ENCODE measurements around the gene SBNO2.

Gene SBNO2

DNA sequence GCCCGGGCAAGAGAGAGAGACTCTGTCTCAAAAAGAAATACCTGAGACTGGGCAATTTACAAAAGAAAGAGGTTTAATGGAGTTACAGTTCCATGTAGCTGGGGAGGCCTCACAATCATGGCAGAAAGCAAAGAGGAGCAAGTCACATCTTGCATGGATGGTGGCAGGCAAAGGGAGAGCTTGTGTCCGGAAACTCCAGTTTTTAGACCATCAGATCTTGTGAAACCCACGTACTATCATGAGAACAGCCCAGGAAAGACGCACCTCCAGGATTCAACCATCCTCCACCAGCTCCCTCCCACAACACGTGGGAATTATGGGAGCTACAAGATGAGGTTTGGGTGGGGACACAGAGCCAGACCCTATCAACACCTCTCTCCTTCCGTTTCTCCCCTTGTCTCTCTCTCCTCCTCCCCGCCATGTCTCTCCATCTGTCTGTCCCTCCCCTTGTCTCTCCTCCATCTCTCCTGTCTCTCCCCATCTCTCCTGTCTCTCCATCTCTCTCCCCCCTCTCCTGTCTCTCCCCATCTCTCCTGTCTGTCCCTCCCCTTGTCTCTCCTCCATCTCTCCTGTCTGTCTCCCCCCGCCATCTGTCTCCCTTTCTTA is 88.9 kb downstream of the SBNO2 start:
- DNase-seq: no peak

DNA sequence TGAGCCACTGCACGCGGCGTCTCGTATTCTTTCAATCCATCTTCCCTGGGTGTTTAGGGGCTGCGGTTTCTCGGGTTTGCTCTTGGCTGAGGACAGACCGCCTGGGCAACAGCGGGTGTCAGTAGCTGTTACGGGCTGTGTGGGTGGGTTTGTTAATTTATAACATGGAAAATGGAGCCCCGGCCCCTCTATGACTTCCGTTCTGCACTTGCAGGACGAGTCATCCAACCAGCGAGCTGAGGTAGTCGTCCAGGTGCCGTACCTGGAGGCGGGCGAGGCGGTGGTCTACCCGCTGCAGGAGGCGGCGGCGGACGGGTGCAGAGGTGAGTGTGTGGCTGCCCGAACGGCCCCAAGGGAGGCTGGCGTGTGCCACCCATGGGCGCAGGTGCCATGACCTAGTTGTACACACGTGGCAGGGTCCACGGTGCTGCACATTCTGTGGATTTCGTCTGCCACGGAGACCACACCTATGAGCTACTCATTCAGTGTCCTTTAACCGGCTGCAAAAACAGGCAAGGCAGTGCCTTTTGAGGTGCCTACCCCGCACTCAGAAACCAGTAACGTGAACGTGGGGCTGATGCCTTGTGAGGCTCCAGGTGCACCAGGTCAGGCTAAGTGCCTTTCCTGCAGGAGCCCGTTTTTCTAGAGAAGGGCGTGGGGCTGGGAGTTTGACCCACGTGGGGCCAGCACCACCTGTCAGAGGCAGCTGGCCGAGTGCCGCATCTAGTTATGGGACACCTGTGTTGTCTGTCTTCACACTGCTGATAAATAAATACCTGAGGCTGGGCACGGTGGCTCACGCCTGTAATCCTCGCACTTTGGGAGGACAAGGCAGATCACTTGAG is 89.8 kb downstream of the SBNO2 start:
- DNase-seq: no peak

DNA sequence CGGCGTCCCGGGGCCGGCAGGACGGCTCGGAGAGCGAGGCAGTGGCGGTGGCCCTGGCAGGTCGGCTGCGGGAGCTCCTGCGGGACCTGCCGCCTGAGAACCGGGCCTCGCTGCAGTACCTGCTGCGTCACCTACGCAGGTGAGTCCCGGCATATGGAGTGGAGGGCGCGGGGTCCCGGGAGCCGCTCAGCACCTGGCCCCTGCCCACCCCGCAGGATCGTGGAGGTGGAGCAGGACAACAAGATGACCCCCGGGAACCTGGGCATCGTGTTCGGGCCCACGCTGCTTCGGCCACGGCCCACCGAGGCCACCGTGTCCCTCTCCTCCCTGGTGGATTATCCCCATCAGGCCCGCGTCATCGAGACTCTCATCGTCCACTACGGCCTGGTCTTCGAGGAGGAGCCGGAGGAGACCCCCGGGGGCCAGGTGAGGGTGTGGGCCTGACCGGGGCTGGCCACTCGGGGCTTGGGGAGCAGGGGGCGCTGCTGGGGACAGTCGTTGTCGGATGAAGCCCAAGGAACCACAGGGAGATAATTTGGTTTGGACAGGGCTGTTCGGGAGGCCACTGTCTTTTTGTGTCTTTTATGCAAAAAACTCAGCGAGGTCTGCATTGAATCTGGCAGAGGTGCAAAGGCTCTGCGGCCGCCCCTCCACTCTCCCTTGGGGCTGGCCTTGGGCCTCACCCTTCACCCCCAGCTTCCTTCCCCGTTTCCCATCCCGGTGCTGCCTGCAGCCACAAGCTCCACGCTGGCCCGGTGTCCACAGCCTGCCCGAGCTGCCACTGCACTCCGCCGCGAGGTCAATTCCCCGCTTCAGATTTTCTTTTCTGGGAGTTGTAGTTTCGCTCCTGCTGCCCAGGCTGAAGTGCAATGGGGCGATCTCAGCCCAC is 90.9 kb downstream of the SBNO2 start:
- DNase-seq: no peak

DNA sequence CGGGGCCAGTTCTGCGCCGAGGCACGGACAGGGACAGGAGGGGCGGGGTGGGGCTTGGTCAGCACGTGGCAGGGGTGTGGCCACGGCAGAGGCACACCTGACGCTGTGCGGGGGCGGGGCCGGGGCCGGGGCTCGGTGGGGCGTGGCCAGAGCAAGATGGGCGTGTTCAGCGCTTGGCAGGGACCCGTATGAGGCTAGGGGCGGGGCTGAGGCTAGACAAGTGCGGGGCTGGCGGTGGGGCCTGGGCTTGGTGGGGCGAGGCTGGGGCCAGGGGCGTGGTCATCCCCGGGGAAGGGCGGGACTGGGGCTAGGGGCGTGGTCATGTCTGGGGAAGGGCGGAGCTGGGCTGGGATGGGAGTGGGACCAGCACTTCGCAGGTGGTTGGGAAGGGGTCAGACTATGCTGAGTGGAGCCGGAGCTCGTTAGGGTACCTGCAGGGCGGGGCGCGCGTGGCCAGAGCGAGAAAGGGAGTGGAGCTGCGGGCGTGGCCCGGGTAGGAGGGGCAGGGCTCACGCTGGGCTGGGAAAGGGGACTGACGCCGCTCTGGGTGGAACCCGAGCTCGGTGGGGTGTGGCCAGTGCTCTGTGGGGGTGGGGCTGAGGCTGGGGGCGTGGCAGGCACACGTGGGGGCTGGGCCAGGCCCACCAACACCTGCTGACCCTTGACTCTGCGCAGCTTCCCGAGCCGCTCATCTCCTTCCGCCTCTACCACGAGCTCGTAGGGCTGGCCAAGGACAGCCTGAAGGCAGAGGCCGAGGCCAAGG is 91.7 kb downstream of the SBNO2 start:
- DNase-seq: peak; percentile 64 to 79

DNA sequence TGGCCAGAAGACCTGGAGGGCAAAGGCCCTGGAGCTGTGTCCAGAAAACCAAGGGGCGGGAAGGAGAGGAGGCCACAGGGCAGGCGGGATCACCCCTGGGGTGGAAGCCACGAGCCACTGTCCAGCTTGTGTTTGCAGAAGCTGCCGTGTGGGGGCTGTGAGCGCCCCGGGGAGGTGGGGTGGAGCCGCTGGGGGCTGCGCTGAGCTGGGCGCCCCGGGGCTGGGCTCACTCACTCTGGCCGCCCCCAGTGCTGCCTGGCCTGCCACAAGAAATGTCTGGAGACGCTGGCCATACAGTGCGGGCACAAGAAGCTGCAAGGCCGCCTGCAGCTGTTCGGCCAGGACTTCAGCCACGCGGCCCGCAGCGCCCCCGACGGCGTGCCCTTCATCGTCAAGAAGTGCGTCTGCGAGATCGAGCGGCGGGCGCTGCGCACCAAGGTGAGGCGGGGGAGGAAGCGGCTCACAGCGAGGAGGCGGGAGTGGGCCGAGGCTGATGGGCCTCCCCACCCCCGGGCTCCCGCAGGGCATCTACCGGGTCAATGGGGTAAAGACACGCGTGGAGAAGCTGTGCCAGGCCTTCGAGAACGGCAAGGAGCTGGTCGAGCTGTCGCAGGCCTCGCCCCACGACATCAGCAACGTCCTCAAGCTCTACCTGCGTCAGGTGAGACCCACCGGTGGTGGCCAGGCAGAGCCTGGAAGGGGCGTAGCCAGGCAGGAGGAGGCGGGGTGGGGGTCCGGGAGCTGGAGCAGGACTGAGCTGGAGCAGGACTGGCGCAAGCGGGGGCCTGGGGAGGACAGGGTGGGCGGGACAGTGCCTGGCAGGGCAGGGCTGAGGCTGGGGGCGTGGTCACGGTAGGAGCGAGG is 92.5 kb downstream of the SBNO2 start:
- no peak for DNase-seq

DNA sequence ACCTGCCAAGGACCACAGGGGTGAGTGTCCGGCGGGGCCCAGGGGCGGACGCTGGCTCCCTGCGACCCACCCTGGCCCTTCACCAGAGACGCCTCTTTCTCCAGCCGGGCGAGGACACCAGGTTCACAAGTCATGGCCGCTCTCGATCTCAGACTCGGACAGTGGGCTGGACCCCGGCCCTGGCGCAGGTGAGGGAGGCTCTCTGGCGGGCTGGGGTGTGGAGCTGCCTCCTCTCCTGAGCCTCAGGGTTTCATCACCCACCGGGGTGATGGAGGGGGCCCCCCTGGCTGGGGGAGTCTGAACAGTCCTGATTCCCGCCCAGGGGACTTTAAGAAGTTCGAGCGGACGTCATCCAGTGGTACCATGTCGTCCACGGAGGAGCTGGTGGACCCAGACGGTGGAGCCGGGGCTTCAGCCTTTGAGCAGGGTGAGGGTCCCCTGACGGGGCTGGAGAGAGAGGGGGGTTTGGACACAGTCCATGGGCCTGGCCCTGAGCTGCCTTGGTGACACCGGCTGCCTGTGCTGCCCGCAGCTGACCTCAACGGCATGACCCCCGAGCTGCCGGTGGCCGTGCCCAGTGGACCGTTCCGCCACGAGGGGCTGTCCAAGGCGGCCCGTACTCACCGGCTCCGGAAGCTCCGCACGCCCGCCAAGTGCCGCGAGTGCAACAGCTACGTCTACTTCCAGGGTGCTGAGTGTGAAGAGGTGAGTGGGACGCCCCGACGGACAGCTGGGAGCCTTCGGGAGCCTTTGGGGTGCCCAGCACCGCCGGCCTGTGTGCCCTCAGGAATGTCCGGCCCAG is 93.5 kb downstream of the SBNO2 start:
- no peak for DNase-seq

DNA sequence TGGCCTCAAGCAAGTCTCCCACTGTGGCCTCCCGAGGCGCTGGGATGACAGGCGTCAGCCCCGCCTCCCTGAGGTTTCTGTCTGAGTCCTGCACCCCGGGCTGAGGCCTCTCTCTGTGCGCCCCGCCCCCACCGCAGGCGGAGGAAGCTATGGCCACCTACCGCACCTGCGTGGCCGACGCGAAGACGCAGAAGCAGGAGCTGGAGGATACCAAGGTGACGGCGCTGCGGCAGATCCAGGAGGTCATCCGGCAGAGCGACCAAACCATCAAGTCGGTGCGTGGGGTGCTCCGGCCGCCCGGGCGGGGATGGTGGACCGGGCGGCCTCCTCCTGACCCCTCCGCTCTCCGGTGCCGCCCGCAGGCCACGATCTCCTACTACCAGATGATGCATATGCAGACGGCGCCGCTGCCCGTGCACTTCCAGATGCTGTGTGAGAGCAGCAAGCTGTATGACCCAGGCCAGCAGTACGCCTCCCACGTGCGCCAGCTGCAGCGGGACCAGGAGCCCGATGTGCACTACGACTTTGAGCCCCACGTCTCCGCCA is 94.4 kb downstream of the SBNO2 start:
- DNase-seq: peak; percentile 64 to 74

DNA sequence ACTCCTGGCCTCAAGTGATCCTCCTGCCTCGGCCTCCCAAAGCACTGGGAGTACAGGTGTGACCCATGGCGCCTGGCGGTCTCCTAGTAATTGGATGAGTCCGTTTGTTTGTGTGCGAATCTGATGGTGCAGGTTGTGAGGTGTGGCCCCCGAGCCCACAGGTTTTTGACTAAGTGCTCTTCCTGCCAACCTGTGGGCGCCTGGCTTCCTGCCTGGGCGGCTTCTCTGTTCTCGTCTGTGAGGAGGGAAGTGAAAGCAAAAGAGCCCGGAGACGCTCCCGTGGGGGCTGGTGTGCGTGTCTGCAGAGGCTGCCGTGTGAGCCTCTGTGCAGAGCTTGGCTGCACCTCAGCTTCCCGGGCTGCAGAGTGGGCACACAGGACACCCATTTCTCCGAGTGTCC is 97.1 kb downstream of the SBNO2 start:
- DNase-seq: peak; percentile 78 to 81

DNA sequence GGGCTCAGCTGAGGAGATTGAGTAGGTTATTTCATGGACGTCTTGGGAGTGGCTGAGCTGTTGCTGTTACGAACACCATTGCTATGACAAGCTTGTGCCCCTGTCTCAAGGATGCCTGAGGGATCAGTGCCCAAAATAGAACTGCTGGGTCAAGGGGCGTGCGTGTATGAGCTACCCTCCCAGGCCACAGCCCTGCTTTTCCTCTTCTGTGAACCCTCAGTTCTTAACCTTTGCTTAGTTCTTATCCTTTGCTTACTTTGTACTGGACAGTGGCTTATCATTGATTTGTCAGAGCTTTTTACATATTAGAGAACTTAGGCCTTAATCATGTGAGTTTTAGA is 98.1 kb downstream of the SBNO2 start:
- DNase-seq: no peak

DNA sequence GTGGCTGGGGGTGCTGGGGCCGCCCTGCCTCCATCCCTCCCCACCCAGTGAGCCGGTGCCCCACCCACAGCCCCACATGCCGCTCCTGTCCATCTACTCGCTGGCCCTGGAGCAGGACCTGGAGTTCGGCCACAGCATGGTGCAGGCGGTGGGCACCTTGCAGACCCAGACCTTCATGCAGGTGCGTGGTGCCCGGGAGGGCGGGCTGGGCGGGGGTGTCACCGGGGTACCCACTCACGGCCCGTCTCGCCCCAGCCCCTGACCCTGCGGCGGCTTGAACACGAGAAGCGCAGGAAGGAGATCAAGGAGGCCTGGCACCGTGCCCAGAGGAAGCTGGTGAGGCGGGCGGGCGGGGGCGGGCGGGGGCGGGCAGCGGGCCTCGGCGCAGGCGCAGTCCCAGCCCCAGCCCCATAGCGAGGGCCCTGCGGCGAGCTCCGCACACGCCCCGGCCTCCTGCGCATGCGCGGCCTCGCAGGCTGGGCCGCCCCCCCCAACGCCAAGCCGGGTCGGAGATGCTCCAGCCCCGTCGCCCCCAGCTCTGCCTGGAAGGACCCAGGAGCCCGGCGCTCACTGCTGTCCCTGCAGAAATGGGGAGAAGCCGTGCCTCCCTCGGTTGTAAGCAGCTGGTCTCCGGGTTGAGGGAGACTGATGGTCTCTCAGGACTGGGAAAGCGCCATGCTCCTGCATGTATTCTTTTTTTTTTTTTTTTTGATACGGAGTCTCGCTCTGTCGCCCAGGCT is 99.4 kb downstream of the SBNO2 start:
- DNase-seq: peak; percentile 71 to 78

DNA sequence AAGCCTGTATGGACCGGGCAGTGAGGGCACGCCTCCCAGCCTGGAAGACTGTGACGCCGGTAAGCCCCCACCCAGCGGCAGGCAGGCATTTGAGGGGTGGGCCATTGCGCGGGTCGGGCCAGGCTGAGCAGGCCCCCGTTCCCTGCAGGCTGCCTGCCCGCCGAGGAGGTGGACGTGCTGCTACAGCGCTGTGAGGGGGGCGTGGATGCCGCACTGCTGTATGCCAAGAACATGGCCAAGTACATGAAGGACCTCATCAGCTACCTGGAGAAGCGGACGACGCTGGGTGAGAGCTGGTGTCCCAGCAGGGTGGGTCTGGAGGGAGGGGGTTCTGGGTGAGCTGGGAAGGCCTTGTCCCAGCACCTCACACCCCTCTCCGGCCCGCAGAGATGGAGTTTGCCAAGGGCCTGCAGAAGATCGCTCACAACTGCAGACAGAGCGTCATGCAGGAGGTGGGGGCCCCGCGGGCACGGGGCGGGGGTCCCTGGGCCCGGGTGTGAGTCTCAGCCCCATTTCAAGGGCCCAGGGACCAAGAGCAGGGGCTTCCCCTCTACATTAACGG is 100.0 kb downstream of the SBNO2 start:
- no peak for DNase-seq

DNA sequence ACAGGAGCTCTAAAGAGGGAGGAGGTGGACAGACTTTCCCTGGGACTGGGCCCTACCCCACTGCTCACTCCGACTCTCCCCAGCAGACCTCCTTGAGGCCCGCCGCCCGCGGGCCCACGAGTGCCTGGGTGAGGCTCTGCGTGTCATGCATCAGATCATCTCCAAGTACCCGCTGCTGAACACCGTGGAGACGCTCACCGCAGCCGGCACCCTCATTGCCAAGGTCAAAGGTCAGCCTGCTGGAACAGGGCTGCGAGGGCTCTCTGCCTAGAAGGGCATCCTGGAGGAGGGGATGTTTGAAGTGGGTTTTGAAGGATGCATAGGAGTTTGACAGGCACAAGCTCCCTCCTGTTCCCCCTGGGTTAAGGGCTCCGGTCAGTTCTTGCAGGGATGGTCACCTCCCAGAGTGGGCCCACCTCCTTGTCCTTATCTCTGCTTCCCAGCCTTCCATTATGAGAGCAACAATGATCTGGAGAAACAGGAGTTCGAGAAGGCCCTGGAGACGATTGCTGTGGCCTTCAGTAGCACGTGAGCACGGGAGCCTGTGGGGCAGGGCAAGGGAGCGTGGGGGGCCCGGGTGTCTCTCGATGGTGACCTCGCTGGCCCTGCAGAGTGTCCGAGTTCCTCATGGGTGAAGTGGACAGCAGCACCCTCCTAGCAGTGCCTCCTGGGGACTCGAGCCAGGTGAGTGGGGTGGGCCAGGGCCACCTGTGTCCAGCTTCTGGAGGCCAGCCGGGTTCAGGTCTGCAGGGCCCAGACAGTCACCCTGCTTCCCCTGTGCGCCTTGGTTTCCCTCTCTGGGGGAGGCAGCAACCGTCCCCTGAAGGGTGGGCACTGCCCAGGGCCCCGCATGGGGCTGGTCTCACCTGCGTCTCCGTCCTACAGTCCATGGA is 100.8 kb downstream of the SBNO2 start:
- DNase-seq: no peak

DNA sequence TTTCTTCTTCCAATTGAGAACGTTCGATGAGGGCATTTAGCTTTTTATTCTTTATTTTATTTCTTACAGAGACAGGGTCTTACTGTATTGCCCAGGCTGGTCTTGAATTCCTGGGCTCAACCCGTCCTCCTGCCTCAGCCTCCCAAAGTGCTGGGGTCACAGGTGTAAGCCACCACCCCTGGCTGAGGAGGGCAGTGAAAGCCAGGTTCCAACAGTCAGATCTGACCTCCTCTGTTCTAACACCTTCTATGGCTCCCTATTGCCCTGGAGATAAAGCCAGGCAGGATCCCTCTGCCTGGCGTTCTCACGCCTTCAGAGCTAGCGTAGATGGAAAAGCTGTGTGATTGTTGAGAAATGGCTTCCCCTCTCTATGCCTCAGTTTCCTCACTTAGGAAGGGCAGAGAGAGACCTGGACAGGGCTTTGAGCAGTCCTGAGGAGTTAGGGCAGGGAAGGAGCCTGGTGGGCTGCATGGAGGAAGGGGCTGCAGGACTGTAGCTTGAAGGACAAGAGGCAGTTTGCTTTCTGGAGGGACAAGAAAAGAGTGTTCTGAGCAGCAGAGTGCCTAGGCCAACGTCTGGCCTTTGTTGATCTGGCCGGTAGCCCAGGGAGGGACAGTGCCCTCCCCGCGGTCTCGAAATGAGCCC is 101.6 kb downstream of the SBNO2 start:
- no peak for DNase-seq

DNA sequence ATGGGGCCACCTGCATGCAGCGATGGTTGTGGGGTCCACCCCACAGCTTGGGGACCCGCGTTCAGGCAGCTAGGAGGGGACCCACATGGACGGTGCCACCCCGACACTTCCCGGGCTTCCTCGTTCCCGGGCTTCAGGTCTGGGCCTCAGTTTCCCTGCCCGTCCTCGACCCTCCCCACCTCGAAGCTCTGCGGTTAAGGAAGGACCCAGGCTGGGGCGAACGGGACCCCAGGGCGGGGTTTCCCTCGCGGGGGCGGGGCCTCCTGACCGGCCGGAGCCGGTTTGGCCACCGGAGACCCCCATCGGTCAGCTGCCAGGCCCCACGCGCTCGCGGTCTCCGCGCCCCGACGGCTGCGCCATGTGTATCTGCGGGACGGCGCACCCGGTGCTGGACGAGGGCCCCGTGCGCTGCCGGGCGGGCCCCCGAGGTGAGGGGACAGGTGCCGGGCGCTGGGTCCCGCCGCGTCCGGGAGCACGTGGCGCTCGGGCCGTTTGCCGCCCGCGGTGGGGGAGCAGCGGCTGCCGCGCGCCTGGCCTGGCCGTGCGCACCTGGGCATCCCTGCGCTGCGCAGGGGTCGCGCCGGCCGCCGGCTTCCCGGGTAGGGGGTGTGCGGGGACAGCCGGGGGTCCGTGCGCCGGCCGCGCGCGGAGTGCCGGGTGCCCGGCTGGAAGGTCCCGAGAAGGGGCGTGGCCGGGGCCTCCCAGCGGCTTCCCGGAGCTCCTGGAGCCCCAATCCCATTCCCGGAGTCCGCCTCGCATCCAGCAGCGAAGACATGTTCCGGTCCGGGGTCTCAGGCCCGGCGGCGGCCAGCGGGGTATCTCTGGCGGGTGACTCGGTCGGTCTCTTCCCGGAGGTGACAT is 102.9 kb downstream of the SBNO2 start:
- no peak for DNase-seq

DNA sequence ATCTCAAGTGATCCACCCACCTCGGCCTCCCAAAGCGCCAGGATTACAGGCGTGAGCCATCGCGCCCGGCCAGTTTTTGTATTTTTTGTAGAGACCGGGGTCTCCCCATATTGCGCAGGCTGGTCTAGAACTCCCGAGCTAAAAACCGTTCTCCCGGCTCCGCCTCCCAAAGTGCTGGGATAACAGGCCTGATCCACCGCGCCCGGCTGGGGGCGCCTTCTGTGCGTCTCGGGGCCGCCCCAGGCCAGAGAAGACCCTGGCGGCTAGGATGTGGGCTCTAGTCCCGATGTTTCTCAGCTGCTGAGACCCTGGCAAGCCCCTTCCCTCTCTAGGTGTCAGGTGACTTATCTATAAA is 103.5 kb downstream of the SBNO2 start:
- DNase-seq: no peak

DNA sequence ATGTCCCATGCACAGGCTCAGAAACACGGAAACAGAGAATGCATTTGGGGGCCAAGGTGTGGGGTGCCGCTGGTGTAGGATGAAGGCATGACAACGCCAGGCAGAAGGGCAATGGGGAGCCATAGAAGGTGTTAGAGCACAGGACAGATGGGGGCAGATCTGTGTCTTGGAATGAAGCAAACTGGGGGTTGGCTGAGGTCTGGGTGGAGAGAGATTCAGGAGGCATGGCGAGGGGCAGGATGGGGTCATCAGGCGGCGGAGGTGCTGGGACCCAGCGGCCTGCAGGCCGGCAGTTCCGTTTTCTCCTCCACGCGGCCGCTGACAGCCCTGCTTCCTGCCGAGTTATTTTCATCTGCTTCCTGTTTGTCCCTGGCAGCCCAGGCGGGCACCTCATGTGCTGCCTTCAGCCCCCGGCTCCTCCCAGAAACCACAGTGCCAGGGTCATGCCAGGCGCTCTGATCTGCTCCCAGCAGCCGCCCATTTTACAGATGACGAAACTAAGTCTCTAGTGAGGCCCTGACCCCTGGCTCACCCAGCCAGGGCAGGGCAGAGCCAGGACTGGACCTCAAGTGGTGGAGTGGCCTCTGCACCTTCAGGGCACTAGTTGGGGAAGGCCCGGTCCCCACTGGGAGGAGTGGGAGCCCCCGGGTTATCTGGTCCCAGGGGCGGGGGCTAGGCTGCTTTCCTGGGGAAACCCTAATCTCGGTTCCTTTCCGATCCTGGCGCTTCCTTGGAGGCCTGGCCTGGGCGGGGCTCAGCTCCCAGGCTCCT is 104.9 kb downstream of the SBNO2 start:
- DNase-seq: peak in 1 of 2 donors; percentile 46
